PC-3 (cell line): Measurements from ENCODE around the gene CDS1.
"Not testable (repeated sequence)": the region's sequence is repeated elsewhere in the genome, so short reads cannot be mapped to it uniquely, and the experiment has no call there.

Experiments used
- CTCF ChIP-seq: fragments of 300-600 bp; sonication (generic); conservative IDR thresholded peaks from 2 replicates; pipeline ENCODE4 v1.5.1; 2017; ENCODE audit warnings: antibody characterized with exemption, low read depth, mild to moderate bottlenecking, low read length
- EZH2 ChIP-seq: fragments of 300-600 bp; sonication (generic); IDR thresholded peaks from one replicate; pipeline ENCODE4 v1.6.1; 2017; ENCODE audit warnings: antibody characterized with exemption, mild to moderate bottlenecking, low read length; ENCODE audit not compliant: unreplicated experiment
- EZH2phosphoT487 ChIP-seq: fragments of 300-600 bp; sonication (generic); IDR thresholded peaks from 2 replicates; pipeline ENCODE4 v1.6.1; 2018; ENCODE audit warnings: mild to moderate bottlenecking, antibody characterized with exemption, low read length, borderline replicate concordance

GRCh38 chr4:84549191-84549590 is 33.7 kb upstream of the CDS1 start:
- TF ChIP-seq CTCF, EZH2, EZH2phosphoT487: not testable (repeated sequence)
